PC-9 (cell line): ENCODE data around the gene KCNMB2.

Source experiments
- EZH2 ChIP-seq: fragments of 200-600 bp; sonication (generic); IDR thresholded peaks from 2 replicates; pipeline ENCODE4 v1.8.0; 2017; ENCODE audit warnings: antibody characterized with exemption, low read depth
- TF ChIP-seq, protein P1 (sequence below): fragments of 200-600 bp; sonication (generic); conservative IDR thresholded peaks from 2 replicates; pipeline ENCODE4 v1.6.1; 2017; ENCODE audit warnings: mixed run types, antibody characterized with exemption, mild to moderate bottlenecking, moderate library complexity

DNA sequence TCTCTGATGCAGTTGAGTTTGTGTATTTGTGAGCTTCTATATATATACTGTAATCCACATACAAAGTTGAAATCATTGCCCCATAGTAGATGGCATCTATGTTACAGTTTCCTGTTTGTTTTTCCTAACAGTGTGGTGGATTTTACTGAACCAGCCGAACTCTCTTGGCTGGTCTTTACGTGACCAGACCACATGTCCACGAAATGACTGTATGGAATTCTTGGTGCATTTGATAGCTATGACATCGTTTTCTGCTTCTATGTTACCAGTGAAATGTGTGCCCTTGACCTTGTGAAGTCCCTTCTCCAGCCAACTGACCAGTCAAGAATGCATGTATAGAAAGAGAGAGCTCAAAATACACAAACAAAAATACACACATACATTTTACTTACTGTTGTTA, 1.8 kb downstream of the KCNMB2 start:
- TF ChIP-seq EZH2, result no peak
- TF ChIP-seq, protein P1, sequence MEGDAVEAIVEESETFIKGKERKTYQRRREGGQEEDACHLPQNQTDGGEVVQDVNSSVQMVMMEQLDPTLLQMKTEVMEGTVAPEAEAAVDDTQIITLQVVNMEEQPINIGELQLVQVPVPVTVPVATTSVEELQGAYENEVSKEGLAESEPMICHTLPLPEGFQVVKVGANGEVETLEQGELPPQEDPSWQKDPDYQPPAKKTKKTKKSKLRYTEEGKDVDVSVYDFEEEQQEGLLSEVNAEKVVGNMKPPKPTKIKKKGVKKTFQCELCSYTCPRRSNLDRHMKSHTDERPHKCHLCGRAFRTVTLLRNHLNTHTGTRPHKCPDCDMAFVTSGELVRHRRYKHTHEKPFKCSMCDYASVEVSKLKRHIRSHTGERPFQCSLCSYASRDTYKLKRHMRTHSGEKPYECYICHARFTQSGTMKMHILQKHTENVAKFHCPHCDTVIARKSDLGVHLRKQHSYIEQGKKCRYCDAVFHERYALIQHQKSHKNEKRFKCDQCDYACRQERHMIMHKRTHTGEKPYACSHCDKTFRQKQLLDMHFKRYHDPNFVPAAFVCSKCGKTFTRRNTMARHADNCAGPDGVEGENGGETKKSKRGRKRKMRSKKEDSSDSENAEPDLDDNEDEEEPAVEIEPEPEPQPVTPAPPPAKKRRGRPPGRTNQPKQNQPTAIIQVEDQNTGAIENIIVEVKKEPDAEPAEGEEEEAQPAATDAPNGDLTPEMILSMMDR, result no peak
